Umbilical cord (tissue), 2 donors: ENCODE data around the gene ASL. TPM values are rescaled to one million over a fixed set of nuclear protein-coding genes. Genes with fewer than 3 reads are reported as not detected.
A peak's percentile ranks its signal among the peaks of the same experiment; 100 is the strongest.
"Not testable (repeated sequence)": the region's sequence is repeated elsewhere in the genome, so short reads cannot be mapped to it uniquely, and the experiment has no call there.

Experiments used
- DNase-seq: peaks from one replicate; pipeline ENCODE4 v3.0.0-alpha.2; 2015; ENCODE audit warnings: low spot score
- total RNA-seq: library from RNA; depleted of rRNA; stranded (reverse); fragments of >200 nt; gene quantifications from one replicate; pipeline ENCODE4 v1.2.3, GENCODE V29; 2014; ENCODE audit warnings: low replicate concordance; ENCODE audit not compliant: insufficient read depth

Gene ASL
- total RNA-seq, 1 donor from 2014 or later: 20.0 TPM

GRCh38 chr7:66119245-66119850 is 43.7 kb downstream of the ASL start:
- DNase-seq: no peak

GRCh38 chr7:66123175-66123528 is 47.5 kb downstream of the ASL start:
- no peak for DNase-seq

- not testable (repeated sequence) for DNase-seq
Observed at GRCh38 chr7:66124569-66124861, 48.9 kb downstream of the ASL start.

- DNase-seq: no peak
Observed at GRCh38 chr7:66125052-66125694, 49.6 kb downstream of the ASL start.

GRCh38 chr7:66125781-66126352 is 50.2 kb downstream of the ASL start:
- DNase-seq: not testable (repeated sequence)

GRCh38 chr7:66127172-66127571 is 51.6 kb downstream of the ASL start:
- DNase-seq: not testable (repeated sequence)

GRCh38 chr7:66138994-66139752 is 63.6 kb downstream of the ASL start:
- no peak for DNase-seq

- DNase-seq: peak; percentile 73
Observed at GRCh38 chr7:66140924-66141323, 65.3 kb downstream of the ASL start.

GRCh38 chr7:66142334-66142733 is 66.7 kb downstream of the ASL start:
- DNase-seq: no peak

GRCh38 chr7:66142996-66143395 is 67.4 kb downstream of the ASL start:
- DNase-seq: no peak

Other genes with a start within 250 kb of the ASL start
- 24.6 TPM for gene VKORC1L1, start 202.7 kb upstream of the ASL start, total RNA-seq
- 44.3 TPM for gene GUSB, start 93.6 kb upstream of the ASL start, total RNA-seq
- 59.5 TPM for gene CRCP, start 39.0 kb downstream of the ASL start, total RNA-seq
- 88.1 TPM for gene TPST1, start 129.5 kb downstream of the ASL start, total RNA-seq